ENCODE data around the gene CFAP44. TPM values are rescaled to one million over a fixed set of nuclear protein-coding genes. Genes with fewer than 3 reads are reported as not detected.

The CFAP44 gene
- total and polyA plus RNA-seq, 2 of the 4 experiments (the other 2 are of a cell fraction), result 0.90 to 1.7 TPM

GRCh38 chr3:113404637-113405036 is 36.7 kb downstream of the CFAP44 start:
- no peaks in the 10 kb centered on the region for H3K9me1 ChIP-seq (ENCODE audit: insufficient read depth, low read length)
- no peak overlapping the region for H3K27ac ChIP-seq (ENCODE audit: insufficient read depth, low read length)
- ATAC-seq (ENCODE audit: low read depth) (no peak), DNase-seq (no peak)
- no peak overlapping the region for H2AK9ac ChIP-seq (replicated peaks; ENCODE audit: low read depth, low read length, poor library complexity)
- H3K27me3 ChIP-seq (ENCODE audit: control insufficient read depth, insufficient read depth, low read length), result no peaks in the 10 kb centered on the region
- peaks cover 1% of the 10 kb centered on the region; the same call in 1 of the 2 replicates for H3K36me3 ChIP-seq (ENCODE audit: control insufficient read depth, insufficient read depth, low read length)
- in situ Hi-C loops (cut with MboI; ENCODE audit: low sequenced_read_pairs), result no loop called here
- no peak overlapping the region for H3K4me3 ChIP-seq (ENCODE audit: insufficient read depth, low read depth, low read length)
- H3K23ac ChIP-seq (ENCODE audit: low read depth, low read length), result no peak overlapping the region
- H3K4me2 ChIP-seq (ENCODE audit: low read depth, low read length), result no peak overlapping the region
- H2BK15ac ChIP-seq (ENCODE audit: low read depth, low read length), result no peak overlapping the region
- intact Hi-C loops (cut with micrococcal nuclease), result loop anchor here (2.0 kb wide), 1 partner anchor 14 kb away; no protein-coding TSS in a partner anchor
- ChIA-PET CTCF (interaction anchor here (0.6 kb wide), 1 partner anchor 10 kb away, joined by 3 read pairs; no protein-coding TSS in a partner anchor), POLR2A (ENCODE audit: unreplicated experiment) (no interaction called here)
- no peak overlapping the region for H3K56ac ChIP-seq (ENCODE audit: extremely low read depth, insufficient read depth, low read length)
- no peak overlapping the region for H3K9ac ChIP-seq (ENCODE audit: low read depth, low read length)
- no TSS peak for BruUV-seq (replicated peaks)
- no peak overlapping the region for H2AK5ac ChIP-seq (ENCODE audit: low read depth, low read length)
- H2BK20ac ChIP-seq (ENCODE audit: low read depth, low read length), result no peak overlapping the region
- WGBS, 2 experiments (ENCODE audit: extremely low coverage in 2 of 2, insufficient read length in 1 of 2), result 100% methylated on average over 1 of the region's 1 CpG; no CpG with 5 or more reads in 1 of the 2 experiments
- dilution Hi-C loops (cut with HindIII; ENCODE audit: low sequenced_read_pairs, unreplicated experiment), result no loop called here
- H4K5ac ChIP-seq (ENCODE audit: low read depth, low read length), result no peak overlapping the region
- no peak overlapping the region for H3K14ac ChIP-seq (replicated peaks; ENCODE audit: low read depth, low read length)
- H2AFZ ChIP-seq (replicated peaks; ENCODE audit: low read length, poor library complexity), result no peak overlapping the region
- TF ChIP-seq MAFK (IDR thresholded peaks at IDR 0.05; ENCODE audit: low read depth, low read length), result peak; percentile 69
- no peak for TF ChIP-seq CTCF (conservative IDR thresholded peaks at IDR 0.05; ENCODE audit: low read depth, low read length)
- no peak for TF ChIP-seq RFX5 (IDR thresholded peaks at IDR 0.05; ENCODE audit: low read depth, low read length)
- H2BK120ac ChIP-seq (ENCODE audit: low read depth, low read length), result no peak overlapping the region
- no peak overlapping the region for H3K4ac ChIP-seq (ENCODE audit: low read depth, low read length)
- no peak overlapping the region for H4K8ac ChIP-seq (ENCODE audit: low read depth in 2 of 2, low read length in 2 of 2)
- H3K18ac ChIP-seq (ENCODE audit: low read depth, low read length), result no peak overlapping the region
- H3K79me1 ChIP-seq (ENCODE audit: low read depth in 1 of 2, low read length in 2 of 2), result no peaks in the 10 kb centered on the region
- H3K4me1 ChIP-seq (ENCODE audit: control insufficient read depth, insufficient read depth, low read length), result no peaks in the 10 kb centered on the region
- H3K9me3 ChIP-seq (ENCODE audit: control insufficient read depth, insufficient read depth, low read length), result no peaks in the 10 kb centered on the region
- no peak overlapping the region for H4K91ac ChIP-seq (ENCODE audit: insufficient read depth, low read depth, low read length)
- H4K20me1 ChIP-seq (ENCODE audit: insufficient read depth, low read length), result no peaks in the 10 kb centered on the region
- H2BK5ac ChIP-seq (ENCODE audit: low read depth, low read length, poor library complexity, severe bottlenecking), result no peak overlapping the region

Small RNAs within 50 kb of the gene (microRNA-seq; reads per million reads assigned to microRNA genes)
- 0 reads per million in 2 experiments for gene MIR8076 (ENCODE audit: insufficient read depth in 1 of 2, insufficient read length in 1 of 2, unreplicated experiment in 1 of 2)

Small RNAs within 50 kb of the gene (small RNA-seq; reads per million reads assigned to genes)
- 0 reads per million in 5 experiments for gene MIR8076

Other genes starting within 250 kb of the CFAP44 start
- gene BOC, start 229.9 kb downstream of the CFAP44 start, total RNA-seq (2012; rRNA removed), result 5.3 and 6.8 TPM in 2 replicates
- 13.6 and 15.2 TPM in 2 replicates for gene BOC, start 229.9 kb downstream of the CFAP44 start, polyA plus RNA-seq (2012; rRNA removed)
- 10.8 TPM in 2 replicates for gene SPICE1, start 73.7 kb upstream of the CFAP44 start, total RNA-seq (2012; rRNA removed)
- gene SPICE1, start 73.7 kb upstream of the CFAP44 start, polyA plus RNA-seq (2012; rRNA removed), result 2.7 and 3.5 TPM in 2 replicates
- not detected in 2 replicates for gene SIDT1, start 91.1 kb upstream of the CFAP44 start, total RNA-seq (2012; rRNA removed)
- not detected in 2 replicates for gene SIDT1, start 91.1 kb upstream of the CFAP44 start, polyA plus RNA-seq (2012; rRNA removed)

Data from IMR-90 (cell line).